Raji (cell line): ENCODE data around the gene PGM2.

Experiments
- POLR2A ChIP-seq: IDR thresholded peaks from 2 replicates; pipeline ENCODE4 v1.6.1; 2011; ENCODE audit warnings: low read depth, low read length, control low read depth; ENCODE audit not compliant: insufficient read depth

Gene PGM2

GRCh38 chr4:37879365-37879764 is 52.9 kb downstream of the PGM2 start:
- no peak for TF ChIP-seq POLR2A

GRCh38 chr4:37881811-37882210 is 55.3 kb downstream of the PGM2 start:
- TF ChIP-seq POLR2A, result no peak

- no peak for TF ChIP-seq POLR2A
These were observed 56.3 kb downstream of the PGM2 start for GRCh38 chr4:37882665-37883296.

GRCh38 chr4:37884855-37885487 is 58.5 kb downstream of the PGM2 start:
- TF ChIP-seq POLR2A, result no peak

GRCh38 chr4:37885496-37885895 is 59.0 kb downstream of the PGM2 start:
- no peak for TF ChIP-seq POLR2A

GRCh38 chr4:37889849-37890800 is 63.6 kb downstream of the PGM2 start:
- no peak for TF ChIP-seq POLR2A

- peak; percentile 30 for TF ChIP-seq POLR2A
These were observed 64.3 kb downstream of the PGM2 start, which contains the start of gene TBC1D1 for GRCh38 chr4:37890801-37891259. Gene TBC1D1, plus strand, starts transcription at chr4:37891084. Its CDS starts 11,012 bp downstream, at chr4:37902096.

GRCh38 chr4:37891260-37892159 is 65.0 kb downstream of the PGM2 start:
- peak; percentile 42 for TF ChIP-seq POLR2A

- no peak for TF ChIP-seq POLR2A
These were observed 66.2 kb downstream of the PGM2 start for GRCh38 chr4:37892641-37893040.

- no peak for TF ChIP-seq POLR2A
These were observed 66.7 kb downstream of the PGM2 start for GRCh38 chr4:37893164-37893563.

GRCh38 chr4:37895271-37895670 is 68.8 kb downstream of the PGM2 start:
- no peak for TF ChIP-seq POLR2A

GRCh38 chr4:37896206-37896860 is 69.8 kb downstream of the PGM2 start:
- TF ChIP-seq POLR2A, result no peak

- TF ChIP-seq POLR2A, result no peak
These were observed 75.7 kb downstream of the PGM2 start for GRCh38 chr4:37902212-37902611.
